Liver (tissue), 3 donors: Measurements from ENCODE around the gene PTPN22.

Experiments used
- EGR1 ChIP-seq, 2 donors: IDR thresholded peaks; 2 replicates each; pipeline ENCODE4 v1.6.1; 2016 to 2018; ENCODE audit warnings: antibody characterized with exemption in 2 of 2, low read depth in 2 of 2
- FOXA1 ChIP-seq: IDR thresholded peaks from 2 replicates; pipeline ENCODE4 v1.6.1; 2016; ENCODE audit warnings: antibody characterized with exemption
- HNF4A ChIP-seq, 2 donors: conservative IDR thresholded peaks; 2 replicates each; pipeline ENCODE4 v1.6.1; 2016; ENCODE audit warnings: antibody characterized with exemption in 2 of 2, mild to moderate bottlenecking in 2 of 2
- HNF4G ChIP-seq: IDR thresholded peaks from 2 replicates; pipeline ENCODE4 v1.6.1; 2016; ENCODE audit warnings: antibody characterized with exemption
- MAX ChIP-seq: IDR thresholded peaks from 2 replicates; pipeline ENCODE4 v1.6.1; 2016; ENCODE audit warnings: antibody characterized with exemption
- RAD21 ChIP-seq, 2 donors: IDR thresholded peaks; 2 replicates each; pipeline ENCODE4 v1.6.1; 2016; ENCODE audit warnings: antibody characterized with exemption in 2 of 2, mild to moderate bottlenecking in 2 of 2
- RXRA ChIP-seq, 2 donors: IDR thresholded peaks; 2 replicates each; pipeline ENCODE4 v1.6.1; 2017 to 2018; ENCODE audit warnings: antibody characterized with exemption in 2 of 2, mild to moderate bottlenecking in 1 of 2
- TAF1 ChIP-seq: conservative IDR thresholded peaks from 2 replicates; pipeline ENCODE4 v1.6.1; 2016; ENCODE audit warnings: antibody characterized with exemption, mild to moderate bottlenecking
- YY1 ChIP-seq: IDR thresholded peaks from 2 replicates; pipeline ENCODE4 v1.6.1; 2016; ENCODE audit warnings: antibody characterized with exemption, mild to moderate bottlenecking
- TF ChIP-seq, protein P1 (sequence below): fragments of 150-350 bp; IDR thresholded peaks from 2 replicates; pipeline ENCODE4 v1.5.1; 2017; ENCODE audit warnings: improper control_type of control experiment, low read depth, low read length; ENCODE audit not compliant: missing input control
- TF ChIP-seq, protein P2 (sequence below): IDR thresholded peaks from 2 replicates; pipeline ENCODE4 v1.6.1; 2016; ENCODE audit warnings: antibody characterized with exemption, mild to moderate bottlenecking
- TF ChIP-seq, protein P3 (sequence below): IDR thresholded peaks from 2 replicates; pipeline ENCODE4 v1.6.1; 2016; ENCODE audit warnings: antibody characterized with exemption
- donor health status: healthy.
- donor health status: healthy.

DNA sequence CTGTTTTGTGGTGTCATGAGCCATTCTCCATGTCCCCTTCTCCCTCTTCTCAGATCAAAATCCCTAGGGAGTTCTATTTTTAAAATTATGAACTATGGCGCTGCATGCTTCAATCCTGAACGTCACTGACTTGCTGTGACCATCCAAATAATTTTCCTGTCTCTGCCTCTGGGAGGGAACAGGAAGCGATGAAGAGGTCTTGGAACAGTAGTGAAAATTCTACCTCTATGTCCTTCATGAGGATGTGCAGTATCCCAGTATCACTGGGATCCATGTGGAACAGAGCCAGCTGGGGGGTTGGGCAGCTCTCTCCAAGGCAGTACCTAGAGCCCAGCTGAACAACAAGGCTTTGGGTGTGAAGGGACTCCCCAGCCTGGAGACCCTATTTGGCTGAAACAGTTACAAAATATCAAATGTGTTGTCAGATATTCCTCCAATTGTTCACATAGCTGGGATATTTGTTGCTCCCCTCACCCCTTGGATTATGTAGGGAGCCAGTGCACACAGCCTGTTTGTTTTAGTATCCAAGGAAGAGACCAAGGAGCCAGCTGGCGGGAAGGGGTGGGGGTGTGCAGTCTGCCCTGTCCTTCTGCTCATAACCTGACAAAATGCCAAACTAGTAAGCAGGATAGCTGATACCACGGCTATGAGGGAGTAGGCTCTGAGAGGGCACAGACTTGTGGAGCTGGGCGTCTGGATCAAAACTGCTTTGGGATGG, 41.2 kb upstream of the PTPN22 start:
- TF ChIP-seq, protein P1, sequence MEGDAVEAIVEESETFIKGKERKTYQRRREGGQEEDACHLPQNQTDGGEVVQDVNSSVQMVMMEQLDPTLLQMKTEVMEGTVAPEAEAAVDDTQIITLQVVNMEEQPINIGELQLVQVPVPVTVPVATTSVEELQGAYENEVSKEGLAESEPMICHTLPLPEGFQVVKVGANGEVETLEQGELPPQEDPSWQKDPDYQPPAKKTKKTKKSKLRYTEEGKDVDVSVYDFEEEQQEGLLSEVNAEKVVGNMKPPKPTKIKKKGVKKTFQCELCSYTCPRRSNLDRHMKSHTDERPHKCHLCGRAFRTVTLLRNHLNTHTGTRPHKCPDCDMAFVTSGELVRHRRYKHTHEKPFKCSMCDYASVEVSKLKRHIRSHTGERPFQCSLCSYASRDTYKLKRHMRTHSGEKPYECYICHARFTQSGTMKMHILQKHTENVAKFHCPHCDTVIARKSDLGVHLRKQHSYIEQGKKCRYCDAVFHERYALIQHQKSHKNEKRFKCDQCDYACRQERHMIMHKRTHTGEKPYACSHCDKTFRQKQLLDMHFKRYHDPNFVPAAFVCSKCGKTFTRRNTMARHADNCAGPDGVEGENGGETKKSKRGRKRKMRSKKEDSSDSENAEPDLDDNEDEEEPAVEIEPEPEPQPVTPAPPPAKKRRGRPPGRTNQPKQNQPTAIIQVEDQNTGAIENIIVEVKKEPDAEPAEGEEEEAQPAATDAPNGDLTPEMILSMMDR = no peak
- no peak for TF ChIP-seq HNF4G
- no peak for TF ChIP-seq TAF1
- TF ChIP-seq, protein P2, sequence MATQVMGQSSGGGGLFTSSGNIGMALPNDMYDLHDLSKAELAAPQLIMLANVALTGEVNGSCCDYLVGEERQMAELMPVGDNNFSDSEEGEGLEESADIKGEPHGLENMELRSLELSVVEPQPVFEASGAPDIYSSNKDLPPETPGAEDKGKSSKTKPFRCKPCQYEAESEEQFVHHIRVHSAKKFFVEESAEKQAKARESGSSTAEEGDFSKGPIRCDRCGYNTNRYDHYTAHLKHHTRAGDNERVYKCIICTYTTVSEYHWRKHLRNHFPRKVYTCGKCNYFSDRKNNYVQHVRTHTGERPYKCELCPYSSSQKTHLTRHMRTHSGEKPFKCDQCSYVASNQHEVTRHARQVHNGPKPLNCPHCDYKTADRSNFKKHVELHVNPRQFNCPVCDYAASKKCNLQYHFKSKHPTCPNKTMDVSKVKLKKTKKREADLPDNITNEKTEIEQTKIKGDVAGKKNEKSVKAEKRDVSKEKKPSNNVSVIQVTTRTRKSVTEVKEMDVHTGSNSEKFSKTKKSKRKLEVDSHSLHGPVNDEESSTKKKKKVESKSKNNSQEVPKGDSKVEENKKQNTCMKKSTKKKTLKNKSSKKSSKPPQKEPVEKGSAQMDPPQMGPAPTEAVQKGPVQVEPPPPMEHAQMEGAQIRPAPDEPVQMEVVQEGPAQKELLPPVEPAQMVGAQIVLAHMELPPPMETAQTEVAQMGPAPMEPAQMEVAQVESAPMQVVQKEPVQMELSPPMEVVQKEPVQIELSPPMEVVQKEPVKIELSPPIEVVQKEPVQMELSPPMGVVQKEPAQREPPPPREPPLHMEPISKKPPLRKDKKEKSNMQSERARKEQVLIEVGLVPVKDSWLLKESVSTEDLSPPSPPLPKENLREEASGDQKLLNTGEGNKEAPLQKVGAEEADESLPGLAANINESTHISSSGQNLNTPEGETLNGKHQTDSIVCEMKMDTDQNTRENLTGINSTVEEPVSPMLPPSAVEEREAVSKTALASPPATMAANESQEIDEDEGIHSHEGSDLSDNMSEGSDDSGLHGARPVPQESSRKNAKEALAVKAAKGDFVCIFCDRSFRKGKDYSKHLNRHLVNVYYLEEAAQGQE = no peak
- no peak for TF ChIP-seq HNF4A (conservative IDR thresholded peaks at IDR 0.05)
- no peak for TF ChIP-seq RXRA (IDR thresholded peaks at IDR 0.05)
- no peak for TF ChIP-seq FOXA1
- TF ChIP-seq, protein P3, sequence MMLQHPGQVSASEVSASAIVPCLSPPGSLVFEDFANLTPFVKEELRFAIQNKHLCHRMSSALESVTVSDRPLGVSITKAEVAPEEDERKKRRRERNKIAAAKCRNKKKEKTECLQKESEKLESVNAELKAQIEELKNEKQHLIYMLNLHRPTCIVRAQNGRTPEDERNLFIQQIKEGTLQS = no peak
- TF ChIP-seq EGR1 (IDR thresholded peaks at IDR 0.05; ENCODE audit: low read depth in 2 of 2) = no peak
- TF ChIP-seq YY1 = no peak
- TF ChIP-seq MAX = no peak
- no peak for TF ChIP-seq RAD21 (IDR thresholded peaks at IDR 0.05)
